NOMO-1 treated with dmso at 0.1 percent for 144 hours (cell line): ENCODE results near the gene RAC2.
"Not testable (repeated sequence)": the region's sequence is repeated elsewhere in the genome, so short reads cannot be mapped to it uniquely, and the experiment has no call there.

ENCODE experiments used
- DNase-seq: peaks from one replicate; lab custom pipeline; 2025; ENCODE audit not compliant: unreplicated experiment; lab: John Stamatoyannopoulos, UW

RAC2 gene

DNA sequence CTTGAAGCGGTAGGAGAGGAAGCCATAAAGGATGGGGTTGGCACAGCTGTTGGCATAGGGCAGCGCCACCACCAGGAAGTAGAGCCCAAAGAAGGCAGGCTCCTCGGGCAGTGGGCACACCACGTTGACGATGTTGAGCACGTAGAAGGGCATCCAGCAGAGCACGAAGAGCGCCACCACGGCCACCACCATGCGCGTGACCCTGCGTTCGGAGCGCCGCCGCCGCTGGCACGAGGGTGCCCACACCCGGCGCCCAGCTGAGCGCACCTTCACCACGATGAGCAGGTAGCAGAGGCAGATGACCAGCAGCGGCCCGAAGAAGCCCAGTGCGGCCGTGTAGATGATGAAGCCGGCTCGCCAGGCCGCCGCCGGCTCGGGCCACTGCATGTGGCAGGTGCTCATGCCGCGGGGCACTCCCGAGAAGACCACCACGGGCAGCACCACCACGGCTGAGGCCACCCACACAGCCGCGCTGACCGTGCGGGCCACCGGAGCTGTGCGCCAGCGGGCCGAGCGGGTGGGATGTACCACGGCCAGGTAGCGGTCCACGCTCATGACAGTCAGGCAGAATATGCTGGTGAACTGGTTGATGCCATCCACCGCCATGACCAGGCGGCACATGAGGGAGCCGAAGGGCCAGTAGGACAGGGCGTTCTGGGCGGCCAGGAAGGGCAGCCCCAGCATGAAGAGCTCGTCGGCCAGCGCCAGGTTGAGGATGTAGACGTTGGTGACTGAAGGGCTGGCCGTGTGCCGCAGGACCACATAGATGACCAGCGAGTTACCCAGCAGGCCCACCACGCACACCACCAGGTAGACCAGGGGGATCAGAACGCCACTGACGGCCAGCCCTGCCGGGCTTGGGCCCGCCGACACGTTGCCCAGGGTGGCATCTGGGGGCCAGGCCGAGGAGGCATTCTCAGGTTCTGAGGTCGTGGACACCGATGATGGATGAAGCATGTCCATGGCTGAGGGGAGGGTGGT lies 36.9 kb downstream of the RAC2 start:
- no peak for DNase-seq

DNA sequence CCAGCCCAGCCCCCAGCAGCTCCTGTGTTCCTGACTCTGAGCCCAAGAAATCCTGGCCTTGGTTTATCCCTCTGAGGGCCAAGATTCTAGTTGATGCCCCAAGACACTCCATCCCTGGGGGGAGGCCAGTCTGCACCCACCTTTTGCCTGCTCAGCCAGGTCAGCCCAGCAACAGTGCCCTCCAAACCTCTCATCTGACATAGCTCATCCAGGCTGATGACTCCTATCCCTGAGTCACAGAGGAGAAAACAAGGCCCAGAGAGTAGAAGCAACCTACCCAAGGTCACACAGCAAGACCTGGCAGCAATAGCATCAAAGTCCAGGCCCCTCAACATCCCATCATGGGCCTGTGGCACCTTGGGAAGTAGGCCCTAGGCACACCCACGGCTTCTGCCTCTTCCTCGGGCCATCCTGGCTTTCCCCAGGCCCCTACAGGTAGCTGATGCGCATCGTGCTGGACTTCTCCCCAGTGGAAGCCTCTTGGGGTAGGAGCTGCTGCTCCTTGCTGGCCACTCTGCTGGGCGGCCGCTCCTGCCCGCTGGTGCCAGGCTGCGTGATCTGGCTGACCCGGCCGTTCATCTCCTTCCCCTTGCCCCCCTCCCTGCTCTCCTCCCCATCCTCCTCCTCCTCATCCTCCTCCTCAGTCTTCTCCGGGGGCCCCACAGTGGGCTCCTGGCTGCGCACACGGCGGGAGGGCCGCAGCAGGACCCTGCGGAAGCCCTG lies 37.8 kb downstream of the RAC2 start:
- no peak for DNase-seq

DNA sequence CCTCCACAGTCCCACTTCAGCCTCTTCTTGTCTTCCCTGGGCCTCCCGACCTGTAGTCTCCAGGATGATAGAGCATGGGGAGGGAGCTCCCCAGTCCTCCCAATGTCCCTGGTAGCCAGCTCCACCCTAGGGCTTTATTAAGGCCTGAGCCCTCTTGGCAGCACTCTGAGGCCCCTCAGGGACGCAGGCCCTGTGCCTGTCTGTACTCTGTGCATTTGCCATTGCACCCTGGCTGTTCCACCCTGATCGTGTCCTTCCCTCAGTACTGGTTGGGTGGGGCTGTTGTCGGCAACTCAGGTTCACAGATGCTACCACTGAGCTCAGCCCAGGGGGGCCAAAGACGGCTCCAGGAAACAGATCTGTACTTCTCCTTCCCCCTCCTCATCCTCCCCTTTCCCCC lies 39.0 kb downstream of the RAC2 start:
- no peak for DNase-seq

DNA sequence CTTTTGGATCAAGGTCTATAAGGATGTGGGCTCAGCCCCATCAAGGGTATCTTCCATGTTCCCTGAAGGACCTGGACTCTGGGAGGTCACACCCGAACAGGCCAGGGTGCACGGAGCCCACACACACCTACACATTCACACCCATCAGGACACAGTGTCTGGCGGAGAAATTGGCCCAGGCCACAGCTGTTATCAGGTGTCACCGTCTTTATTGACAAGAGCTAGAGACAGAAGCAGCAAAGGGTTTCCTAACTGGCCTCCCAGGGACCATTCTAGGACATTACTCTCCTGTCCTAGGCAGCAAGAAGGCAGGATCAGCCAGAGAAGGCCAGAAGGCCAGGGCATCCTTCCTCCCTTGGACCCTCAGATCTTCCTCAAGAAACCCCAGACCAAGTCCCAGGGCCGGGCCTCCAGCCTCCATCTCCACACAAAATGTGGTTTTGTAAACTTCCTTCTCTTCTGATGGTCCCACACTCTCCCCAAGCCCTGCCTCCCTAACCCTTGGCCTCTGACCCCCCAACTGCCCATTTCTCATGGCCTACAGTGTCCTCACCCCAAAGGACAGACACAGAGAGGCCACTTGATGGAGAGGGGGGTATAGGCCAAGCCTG lies 39.9 kb downstream of the RAC2 start:
- DNase-seq: no peak

DNA sequence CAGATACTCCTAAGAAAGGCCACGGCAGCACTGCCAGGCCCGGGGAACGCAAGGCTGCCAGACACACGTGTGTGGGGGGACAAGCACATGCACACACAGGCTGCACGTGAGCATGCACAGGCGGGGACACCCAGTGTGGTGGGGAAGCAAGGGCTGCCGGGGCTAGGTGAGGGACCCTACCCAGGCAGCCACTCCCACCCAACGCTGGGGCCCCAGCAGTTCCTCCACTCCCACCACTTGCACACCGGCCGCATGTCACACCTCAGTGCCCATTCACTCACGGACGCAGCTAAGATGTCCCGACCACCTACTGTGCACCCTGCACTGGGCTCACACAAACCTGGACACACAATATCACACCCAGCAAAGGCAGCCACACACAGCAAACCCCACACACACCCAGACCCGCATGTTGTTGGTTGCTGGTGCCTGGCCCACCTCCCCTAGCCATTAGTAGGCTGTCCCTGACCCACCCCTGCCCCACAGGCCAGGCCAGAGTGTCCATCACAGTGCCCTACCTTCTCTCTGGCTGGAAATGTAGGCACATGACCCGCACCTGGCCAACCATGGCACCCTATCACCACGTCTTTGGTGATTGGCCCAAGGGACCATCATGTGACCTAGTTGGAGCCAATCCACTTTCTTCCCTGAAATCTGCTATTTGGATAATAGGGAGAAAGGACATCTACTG lies 40.6 kb downstream of the RAC2 start:
- DNase-seq: no peak

DNA sequence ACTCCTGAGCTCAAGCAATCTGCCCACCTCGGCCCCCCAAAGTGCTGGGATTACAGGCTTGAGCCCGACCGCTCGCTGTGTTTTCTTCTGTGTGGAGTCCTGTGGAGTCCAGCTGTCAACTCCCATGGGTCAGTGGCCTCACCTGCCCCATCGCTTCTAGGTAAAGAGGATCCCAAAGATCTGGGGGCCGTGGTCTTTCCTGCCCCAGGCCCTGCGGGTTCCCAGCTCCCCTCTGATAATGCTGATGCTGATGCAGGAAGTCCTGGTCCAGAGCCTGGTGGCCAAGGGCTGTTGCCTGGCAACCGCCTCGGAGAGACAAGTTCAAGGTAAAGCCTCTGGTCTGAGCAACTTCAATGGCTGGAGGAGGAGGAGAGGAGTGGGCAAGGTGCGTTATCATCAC lies 41.4 kb downstream of the RAC2 start:
- no peak for DNase-seq

DNA sequence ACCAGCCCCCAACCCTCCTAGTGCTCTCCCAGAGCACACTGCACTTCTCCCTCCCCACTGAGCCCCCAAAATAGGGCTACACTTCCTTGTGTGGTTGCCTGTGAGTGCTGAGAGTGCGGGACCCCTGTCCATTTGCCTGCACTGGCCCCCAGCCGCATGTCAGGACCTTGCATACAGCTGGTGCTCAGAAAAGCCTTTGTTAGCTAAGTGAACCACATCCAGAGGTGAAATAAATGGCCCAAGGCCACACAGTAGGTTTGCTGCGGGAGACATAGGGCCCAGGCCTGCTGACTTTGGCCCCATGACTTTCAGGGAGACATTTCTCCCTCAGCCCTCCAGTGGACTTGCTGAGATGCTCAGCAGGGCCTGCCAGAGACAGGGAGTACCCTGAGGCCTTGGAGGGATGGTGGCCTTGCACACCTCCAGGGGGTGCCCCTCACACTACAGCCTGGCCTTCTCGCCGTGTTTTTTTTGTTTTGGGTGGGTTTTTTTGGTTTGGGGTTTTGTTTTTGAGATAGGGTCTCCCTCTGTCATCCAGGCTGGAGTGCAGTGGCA lies 42.0 kb downstream of the RAC2 start:
- DNase-seq: no peak

DNA sequence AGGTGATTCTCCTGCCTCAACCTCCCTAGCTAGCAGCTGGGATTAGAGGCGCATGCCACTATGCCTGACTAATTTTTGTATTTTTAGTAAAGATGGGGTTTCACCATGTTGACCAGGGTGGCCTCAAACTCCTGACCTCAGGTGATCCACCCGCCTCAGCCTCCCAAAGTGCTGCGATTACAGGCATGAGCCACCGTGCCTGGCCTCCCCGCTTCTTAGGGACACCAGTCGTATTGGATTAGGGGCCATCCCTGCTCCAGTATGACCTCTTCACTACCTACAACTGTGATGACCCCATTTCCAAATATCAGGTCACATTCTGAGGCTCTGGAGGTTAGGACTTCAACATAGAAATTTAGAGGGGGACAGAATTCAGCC lies 42.6 kb downstream of the RAC2 start:
- DNase-seq: not testable (repeated sequence)

DNA sequence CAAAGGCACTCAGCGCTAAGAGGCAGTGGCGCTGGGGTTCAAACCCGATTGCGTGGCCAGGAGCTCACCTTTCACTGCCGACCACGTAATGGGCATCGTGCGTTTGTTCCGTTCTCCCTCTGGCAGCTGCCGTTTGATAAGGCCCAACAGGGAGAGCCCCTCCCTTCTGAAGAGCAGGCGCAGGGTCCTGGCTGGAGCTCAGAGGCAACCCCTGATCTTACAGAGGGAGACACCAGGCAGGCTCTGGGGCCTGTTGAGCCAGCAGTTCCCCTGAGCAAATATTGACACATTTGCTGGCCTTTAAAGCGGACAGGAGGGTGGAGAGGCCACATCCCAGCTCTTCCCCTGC lies 44.3 kb downstream of the RAC2 start:
- no peak for DNase-seq

DNA sequence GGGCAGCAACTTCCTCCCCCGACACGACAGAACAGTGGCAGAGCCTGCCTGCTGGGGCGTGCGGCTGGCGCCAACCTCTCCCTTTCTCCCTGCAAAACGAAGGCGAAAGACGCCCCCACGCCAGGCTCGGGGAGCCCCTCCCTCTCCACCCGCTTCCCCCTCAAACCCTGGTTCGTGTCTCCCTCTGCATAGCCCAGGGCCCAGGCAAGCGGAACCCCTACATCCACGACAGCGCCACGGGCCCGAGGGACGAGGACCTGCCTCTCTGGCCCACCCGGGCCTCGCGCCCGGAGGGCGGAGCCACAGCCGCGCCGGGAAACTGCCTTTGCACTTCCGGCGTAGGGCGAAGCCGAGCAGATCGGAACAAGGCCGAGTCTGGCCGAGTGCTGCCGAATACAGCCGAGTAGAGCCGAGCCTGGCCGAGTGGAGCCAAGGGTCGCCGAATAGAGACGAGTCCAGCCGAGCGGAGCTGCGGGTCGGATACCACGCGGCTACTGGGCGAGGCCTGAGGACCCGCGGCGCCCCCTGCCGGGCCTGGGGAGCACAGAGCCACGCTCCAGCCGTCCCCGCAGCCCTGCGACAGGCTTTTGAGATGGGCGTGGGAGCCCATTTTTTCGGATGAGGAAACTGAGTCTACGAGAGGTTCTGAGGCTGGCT lies 44.8 kb downstream of the RAC2 start:
- DNase-seq: peak; percentile 99

DNA sequence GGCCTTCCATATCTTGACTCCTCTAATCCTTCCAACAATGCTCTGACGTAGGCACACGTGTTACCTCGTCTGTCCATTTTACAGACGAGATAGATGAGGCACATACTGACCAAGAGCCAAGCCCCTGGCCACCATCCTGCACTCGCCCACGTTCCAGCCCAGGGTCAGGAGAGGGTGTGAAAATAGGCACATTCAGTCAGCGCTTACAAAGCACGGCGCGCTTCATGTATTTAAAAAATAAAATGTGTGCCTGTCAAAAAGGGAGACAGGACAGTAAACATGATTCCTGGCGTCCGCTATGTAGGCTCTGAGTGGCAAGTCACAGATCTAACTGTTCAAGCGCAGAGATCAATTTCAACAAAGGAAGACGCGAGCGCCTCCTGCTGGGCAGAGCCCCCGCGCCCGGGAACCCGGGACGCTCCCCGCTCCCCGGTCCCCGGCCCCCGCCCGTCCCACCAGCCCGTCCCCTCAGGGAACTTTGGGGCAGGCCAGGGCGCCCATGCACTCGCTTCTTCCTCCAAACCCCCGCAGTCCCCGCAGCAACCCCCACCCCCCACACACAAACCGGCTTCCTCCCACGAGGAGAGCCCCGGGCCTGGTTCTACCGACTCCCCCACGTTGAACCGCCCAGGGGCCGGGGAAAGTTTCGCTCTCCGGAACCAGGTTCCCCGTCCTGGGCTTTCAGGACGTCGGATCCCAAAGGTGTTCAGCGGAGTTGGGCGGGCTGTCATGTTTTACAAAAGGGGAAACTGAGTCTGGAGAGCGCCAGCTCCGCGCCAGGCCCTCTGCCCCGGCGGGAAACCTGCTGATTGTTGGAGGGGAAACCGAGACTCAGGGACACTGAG lies 45.6 kb downstream of the RAC2 start:
- DNase-seq: peak; percentile 34

DNA sequence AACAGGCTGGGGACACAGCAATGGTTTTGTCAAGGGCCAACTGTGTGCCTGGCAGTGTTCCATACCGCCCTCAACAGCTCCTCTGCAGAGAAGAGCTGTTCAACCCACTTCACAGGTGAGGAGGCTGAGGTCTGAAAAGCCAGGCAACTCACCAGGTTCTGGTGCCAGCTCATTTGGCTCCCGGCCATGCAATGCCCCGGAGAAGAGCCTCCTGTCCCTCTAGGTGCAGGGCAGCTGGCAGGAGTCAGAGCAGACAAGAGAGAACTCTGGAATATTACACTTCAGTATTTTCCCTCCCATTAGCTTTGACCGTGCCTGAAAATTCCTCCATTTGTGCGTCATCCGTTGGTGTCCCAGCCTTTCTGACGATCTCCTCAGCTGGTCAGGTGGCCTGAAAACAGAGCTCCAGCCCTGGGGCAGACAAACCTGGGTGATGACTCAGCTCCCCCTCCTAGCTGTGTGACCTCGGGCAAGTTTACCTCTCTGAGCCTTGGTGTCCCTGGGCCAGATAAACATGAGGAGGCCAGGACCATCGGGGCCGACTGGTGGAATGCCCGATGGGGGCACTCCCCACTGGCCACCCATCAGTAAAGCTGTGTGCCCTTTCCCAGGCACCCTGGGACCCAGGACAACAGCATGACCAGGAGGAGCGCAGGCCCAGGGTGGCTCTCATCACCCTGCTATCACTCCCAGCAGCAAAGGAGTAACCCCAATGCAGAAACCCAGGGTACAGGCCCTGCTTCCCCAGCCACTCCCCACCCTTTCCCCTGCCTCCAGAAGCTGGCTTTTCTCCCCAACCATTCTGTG lies 46.4 kb downstream of the RAC2 start:
- DNase-seq: no peak

DNA sequence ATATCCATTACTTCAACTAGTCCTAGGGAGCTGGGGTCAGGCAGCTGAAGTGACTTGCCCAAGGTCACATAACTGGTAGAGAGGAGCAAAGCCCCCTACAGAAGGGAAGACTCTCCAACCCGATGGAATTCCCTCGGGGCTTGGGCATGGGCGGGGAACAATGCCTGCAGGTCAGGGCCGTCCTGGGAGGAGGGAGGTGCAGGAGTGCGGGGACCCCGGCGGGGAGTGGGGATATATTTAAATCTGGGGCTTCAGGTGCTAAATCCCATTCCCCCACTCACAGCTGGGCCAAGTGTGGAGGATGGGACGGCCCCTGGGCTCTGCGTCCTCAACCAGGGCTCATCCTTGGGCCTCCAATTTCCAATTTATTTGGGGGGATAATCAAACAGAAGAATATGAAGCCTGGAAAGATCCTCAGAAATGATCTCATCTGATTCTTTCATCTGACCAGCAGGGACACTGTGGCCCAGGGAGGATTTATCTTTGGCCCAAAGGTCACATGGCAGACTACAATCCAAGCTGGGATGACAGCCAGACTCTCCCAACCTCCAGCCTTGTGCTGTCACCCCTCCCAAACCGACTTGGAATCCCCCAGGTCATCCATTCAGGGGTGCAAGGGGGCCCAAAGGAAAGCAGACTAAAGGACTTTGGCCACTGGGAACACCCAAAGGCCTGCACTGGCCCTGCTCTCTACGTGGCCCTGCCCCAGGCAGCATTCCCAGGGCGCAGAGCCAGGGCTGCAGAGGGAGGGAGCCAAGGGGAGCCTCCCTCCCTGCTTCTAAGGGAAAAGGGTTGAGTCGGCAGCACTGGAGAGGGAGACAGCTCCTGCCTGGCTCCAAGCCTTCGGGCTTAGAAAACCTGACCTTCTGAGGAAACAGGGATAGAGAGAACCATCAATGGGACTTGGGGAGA lies 47.3 kb downstream of the RAC2 start:
- no peak for DNase-seq

DNA sequence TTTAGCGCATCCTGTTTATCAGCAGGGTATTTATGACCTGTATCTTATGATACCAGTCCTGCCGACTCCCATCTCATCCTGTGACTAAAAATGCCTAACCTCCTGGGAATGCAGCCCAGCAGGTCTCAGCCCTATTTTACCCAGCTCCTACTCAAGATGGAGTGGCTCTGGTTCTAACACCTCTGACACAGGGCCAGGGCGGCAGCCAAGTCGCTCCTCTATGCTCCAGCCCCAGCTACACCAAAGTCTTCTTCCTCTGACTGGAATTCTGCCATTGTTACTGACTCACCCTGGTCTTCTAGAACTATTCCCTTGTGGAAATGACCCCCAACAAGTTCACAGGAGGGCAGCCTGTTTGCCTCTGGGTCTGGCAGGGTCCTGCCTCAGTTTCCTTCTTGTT lies 48.1 kb downstream of the RAC2 start:
- DNase-seq: no peak

DNA sequence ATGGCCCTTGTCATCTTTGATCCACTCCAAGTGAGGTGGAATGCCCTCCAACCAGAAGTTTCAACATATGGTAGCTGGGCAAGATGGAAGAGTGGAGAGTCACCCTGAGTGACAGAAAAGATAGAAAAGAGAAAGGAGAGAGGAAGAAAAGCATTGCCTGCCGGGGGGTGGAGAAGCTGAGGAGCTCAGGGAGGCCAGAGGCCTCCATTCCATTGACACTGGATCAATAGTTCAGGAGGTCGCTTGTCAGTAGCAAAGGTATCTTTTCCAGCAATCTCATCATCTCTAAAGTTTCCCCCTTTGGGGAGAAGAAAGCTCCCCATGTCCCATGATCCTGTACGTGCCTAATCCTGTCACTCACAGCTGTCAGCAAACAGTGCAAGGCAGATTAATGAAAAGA lies 49.3 kb downstream of the RAC2 start:
- no peak for DNase-seq

DNA sequence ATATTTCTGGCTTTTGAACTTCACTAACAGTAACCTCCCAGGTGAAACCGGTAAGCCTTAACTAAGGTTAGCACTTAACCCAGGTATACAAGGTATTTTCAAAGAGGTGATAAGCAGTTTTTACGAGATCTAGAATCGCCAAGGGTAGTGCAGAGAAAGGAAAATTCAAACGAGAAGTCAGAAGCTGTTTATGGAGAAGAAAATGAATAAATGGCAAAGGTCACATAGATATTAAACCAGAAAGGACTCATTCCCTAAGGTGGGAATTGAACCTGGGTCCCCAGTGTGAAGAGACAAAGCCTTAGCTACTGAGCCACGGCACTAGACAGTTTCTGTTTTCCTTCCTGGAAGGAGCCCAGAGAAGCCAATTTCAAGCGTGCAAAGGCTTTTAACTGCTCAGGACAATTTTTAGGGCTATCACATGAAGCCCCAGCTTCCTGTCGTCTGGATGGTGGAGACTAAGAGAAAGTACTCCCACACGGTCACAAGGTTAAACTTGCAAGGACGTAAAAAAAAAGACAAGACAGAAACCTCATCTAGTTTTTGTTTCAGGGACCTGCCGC lies 50.4 kb downstream of the RAC2 start:
- no peak for DNase-seq

DNA sequence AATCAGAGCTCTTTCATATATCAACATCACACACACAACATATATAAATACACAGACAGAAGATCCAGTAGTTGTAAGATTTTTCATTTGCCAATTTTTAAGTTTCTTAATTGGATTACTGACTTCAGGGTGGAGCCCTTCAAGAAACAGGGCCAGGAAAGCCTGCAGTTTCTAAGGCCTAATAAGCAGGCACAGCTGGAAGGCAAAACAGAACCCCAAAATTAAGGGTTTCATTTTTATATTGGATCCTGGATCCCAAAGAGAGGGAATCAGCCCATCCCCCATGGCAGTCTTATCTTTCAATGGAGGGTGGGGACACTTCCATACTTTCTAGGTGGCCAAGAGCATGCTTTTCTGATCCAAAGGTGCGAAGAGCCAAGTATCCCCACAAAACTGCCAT lies 51.3 kb downstream of the RAC2 start:
- DNase-seq: no peak

DNA sequence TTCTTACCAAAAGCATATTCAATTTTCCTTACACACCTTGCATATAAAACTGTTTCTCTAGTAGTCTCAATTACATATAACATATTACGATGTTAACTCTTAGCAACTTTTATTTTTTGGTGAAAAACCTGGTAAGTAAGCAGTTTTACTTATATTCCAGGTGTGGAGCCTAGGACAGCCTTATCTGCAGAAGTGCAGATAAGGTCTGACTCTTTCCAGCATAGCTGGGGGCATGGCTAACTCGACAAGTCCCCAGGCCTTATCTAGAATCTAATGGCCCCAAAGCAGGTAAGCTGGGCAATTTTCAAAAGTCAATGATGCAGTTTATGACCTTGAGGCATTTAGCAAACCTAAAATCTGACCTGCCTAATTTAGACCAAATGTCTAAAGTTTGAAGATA lies 51.9 kb downstream of the RAC2 start:
- no peak for DNase-seq
